CD4-positive, alpha-beta T cell (primary cell): Measurements from ENCODE around the gene MPIG6B. TPM values are rescaled to one million over a fixed set of nuclear protein-coding genes. Genes with fewer than 3 reads are reported as not detected.
A peak's percentile ranks its signal among the peaks of the same experiment; 100 is the strongest.

Source experiments
- ATAC-seq: fragments of 200-7000 bp; cut with Tn5 transposase; one replicate; pipeline ENCODE4 v1.10.0; 2022; ENCODE audit warnings: mild to moderate bottlenecking; ENCODE audit not compliant: poor library complexity
- CTCF ChIA-PET: fragments of 350-600 bp; sonication (Branson Sonifier 250); formaldehyde crosslinking; loops from one replicate; lab custom pipeline; 2021; ENCODE audit warnings: antibody characterized with exemption, inconsistent platforms; lab: Charles Lee
- POLR2A ChIA-PET: fragments of 350-600 bp; sonication (Branson Sonifier 250); formaldehyde crosslinking; loops from one replicate; lab custom pipeline; 2021; ENCODE audit warnings: antibody characterized with exemption, inconsistent platforms; lab: Charles Lee
- DNase-seq, 14 experiments: peaks; one replicate each; pipeline ENCODE4 v3.0.0-alpha.2; 2013 to 2020; ENCODE audit warnings: mixed read lengths in 2 of 14
- H3K27ac ChIP-seq, 2 donors: one replicate each; pipeline versions ENCODE4 v1.5.1 to v1.7.0; 2013; ENCODE audit warnings: low read length in 2 of 2, low read depth in 1 of 2, mild to moderate bottlenecking in 1 of 2
- H3K27me3 ChIP-seq, 2 experiments: 1 replicate in 1 of 2; 2 replicates in 1 of 2; pipeline versions ENCODE4 v1.6.1 to v1.7.0; 2013; ENCODE audit warnings: low read length in 2 of 2, control low read depth in 1 of 2, mild to moderate bottlenecking in 1 of 2, moderate library complexity in 1 of 2; ENCODE audit not compliant: insufficient read depth in 2 of 2, control insufficient read depth in 1 of 2
- H3K36me3 ChIP-seq: one replicate; pipeline ENCODE4 v1.6.1; 2013; ENCODE audit warnings: low read length, control low read depth; ENCODE audit not compliant: insufficient read depth
- H3K4me1 ChIP-seq: one replicate; pipeline ENCODE4 v1.6.1; 2013; ENCODE audit warnings: low read length, control low read depth; ENCODE audit not compliant: insufficient read depth
- H3K4me3 ChIP-seq: one replicate; pipeline ENCODE4 v1.5.1; 2013; ENCODE audit warnings: mild to moderate bottlenecking, low read length, moderate library complexity
- H3K9me3 ChIP-seq, 2 experiments: 1 replicate in 1 of 2; 2 replicates in 1 of 2; pipeline versions ENCODE4 v1.6.1 to v1.7.0; 2013; ENCODE audit warnings: low read length in 2 of 2, mild to moderate bottlenecking in 2 of 2, control low read depth in 1 of 2, moderate library complexity in 1 of 2; ENCODE audit not compliant: control insufficient read depth in 1 of 2, insufficient read depth in 1 of 2
- H3K27ac Mint-ChIP-seq: one replicate; pipeline ENCODE4 v1.8.0; 2020; ENCODE audit warnings: mixed read lengths
- H3K27me3 Mint-ChIP-seq: one replicate; pipeline ENCODE4 v1.8.0; 2021; ENCODE audit warnings: mixed read lengths
- H3K36me3 Mint-ChIP-seq: one replicate; pipeline ENCODE4 v1.8.0; 2021; ENCODE audit warnings: low read depth, mixed read lengths
- H3K4me1 Mint-ChIP-seq: one replicate; pipeline ENCODE4 v1.8.0; 2021; ENCODE audit warnings: low read depth, mixed read lengths
- H3K4me3 Mint-ChIP-seq: one replicate; pipeline ENCODE4 v1.8.0; 2020; ENCODE audit warnings: mild to moderate bottlenecking, mixed read lengths
- H3K9me3 Mint-ChIP-seq: one replicate; pipeline ENCODE4 v1.8.0; 2020; ENCODE audit warnings: mixed read lengths
- CTCF ChIP-seq: fragments of 200-600 bp; IDR thresholded peaks from one replicate; pipeline ENCODE4 v1.8.0; 2022; ENCODE audit warnings: antibody characterized with exemption, mild to moderate bottlenecking
- intact Hi-C, 2 experiments: fragments of 100-400 bp; cut with DNase I in 1 of 2; cut with micrococcal nuclease in 1 of 2; formaldehyde crosslinking; loops; one replicate each; pipeline versions ENCODE4 v1.15.1 to v1.9.0; 2023 to 2025; cut with DNase I, micrococcal nuclease
- total RNA-seq, 174 experiments: library from RNA in 2 of 174; stranded (reverse) in 2 of 174; gene quantifications; one replicate each; pipeline ENCODE4 v1.2.3 and lab custom pipeline; 2021 to 2026

MPIG6B gene
- total RNA-seq, 2 experiments from 2014 or later = 0.11 to 0.17 TPM

GRCh38 chr6:31765910-31766794 is 43.0 kb downstream of the MPIG6B start:
- Mint-ChIP-seq H3K27ac (no peak overlapping the region), H3K4me1 (peaks cover 11% of the 10 kb centered on the region), H3K36me3 (no peaks in the 10 kb centered on the region), H3K27me3 (no peaks in the 10 kb centered on the region), H3K9me3 (no peaks in the 10 kb centered on the region), H3K4me3 (no peak overlapping the region)
- no peaks in the 10 kb centered on the region for H3K9me3 ChIP-seq
- intact Hi-C loops = no loop called here
- no peaks in the 10 kb centered on the region for H3K27me3 ChIP-seq
- peaks cover 18% of the 10 kb centered on the region for H3K4me1 ChIP-seq
- no peak overlapping the region for H3K27ac ChIP-seq
- H3K36me3 ChIP-seq = peaks cover 2% of the 10 kb centered on the region
- POLR2A ChIA-PET = interaction anchor here (1.2 kb wide), 1 partner anchor 11 kb away, joined by 3 read pairs; the partner anchor contains the start of gene VWA7
- no peak overlapping the region for H3K4me3 ChIP-seq
- CTCF ChIA-PET = no interaction called here
- DNase-seq (no peak), ATAC-seq (no peak)
- TF ChIP-seq CTCF = no peak

GRCh38 chr6:31767096-31767645 is 44.0 kb downstream of the MPIG6B start:
- ATAC-seq (no peak), DNase-seq (no peak)
- POLR2A ChIA-PET = no interaction called here
- Histone ChIP-seq H3K36me3 (no peaks in the 10 kb centered on the region), H3K4me1 (peaks cover 29% of the 10 kb centered on the region), H3K27ac (no peak overlapping the region), H3K27me3 (no peaks in the 10 kb centered on the region), H3K9me3 (no peaks in the 10 kb centered on the region), H3K4me3 (no peak overlapping the region)
- Mint-ChIP-seq H3K4me3 (no peak overlapping the region), H3K36me3 (no peaks in the 10 kb centered on the region), H3K9me3 (no peaks in the 10 kb centered on the region), H3K4me1 (peaks cover 19% of the 10 kb centered on the region), H3K27ac (no peak overlapping the region), H3K27me3 (no peaks in the 10 kb centered on the region)
- CTCF ChIA-PET = interaction anchor here (0.7 kb wide), 1 partner anchor 10 kb away, joined by 3 read pairs; the partner anchor contains the start of gene VWA7
- intact Hi-C loops = no loop called here
- no peak for TF ChIP-seq CTCF

- POLR2A ChIA-PET = interaction anchor here (0.8 to 1.8 kb wide), 3 partner anchors 27 to 33 kb away, joined by 3 to 8 read pairs (median 4); partner anchors contain the start of gene CLIC1
- intact Hi-C loops = loop anchor here (1.0 to 2.0 kb wide), 2 partner anchors 39 to 40 kb away; partner anchors contain the start of gene DDAH2 (in 2 of the 2)
- no peak for ATAC-seq
- H3K4me1 ChIP-seq = peaks cover 43% of the 10 kb centered on the region
- Mint-ChIP-seq H3K4me1 (peaks cover 27% of the 10 kb centered on the region), H3K36me3 (no peaks in the 10 kb centered on the region), H3K27ac (no peak overlapping the region), H3K4me3 (no peak overlapping the region), H3K27me3 (no peaks in the 10 kb centered on the region), H3K9me3 (no peaks in the 10 kb centered on the region)
- DNase-seq = peak in 3 of 14 experiments; percentile 6 to 50 (median 45)
- H3K9me3 ChIP-seq = no peaks in the 10 kb centered on the region
- H3K27ac ChIP-seq = no peak overlapping the region
- no peaks in the 10 kb centered on the region for H3K27me3 ChIP-seq
- H3K4me3 ChIP-seq = no peak overlapping the region
- H3K36me3 ChIP-seq = no peaks in the 10 kb centered on the region
- CTCF ChIA-PET = interaction anchor here (1.5 to 1.7 kb wide), 2 partner anchors 22 to 95 kb away, joined by 3 to 4 read pairs; no protein-coding TSS in a partner anchor
- no peak for TF ChIP-seq CTCF
These were observed 45.4 kb downstream of the MPIG6B start for GRCh38 chr6:31768363-31769257.
